Suprapubic skin (tissue), 4 donors: Measurements from ENCODE around the gene YLPM1.

ENCODE experiments used
- POLR2A ChIP-seq, 2 donors: fragments of 450-650 bp; IDR thresholded peaks; one replicate each; pipeline ENCODE4 v1.6.1; 2017; ENCODE audit warnings: antibody characterized with exemption in 2 of 2, mild to moderate bottlenecking in 2 of 2, moderate library complexity in 2 of 2
- POLR2AphosphoS5 ChIP-seq, 3 donors: sonication (generic); formaldehyde crosslinking; IDR thresholded peaks; one replicate each; pipeline ENCODE4 v1.6.1; 2017; ENCODE audit warnings: antibody characterized with exemption in 3 of 3
- TF ChIP-seq, protein P1 (sequence below), 2 donors: fragments of 200-600 bp in 1 of 2; fragments of 450-650 bp in 1 of 2; sonication (generic) in 1 of 2; IDR thresholded peaks; one replicate each; pipeline ENCODE4 v1.5.1; 2016 to 2019; ENCODE audit warnings: antibody characterized with exemption in 2 of 2, mild to moderate bottlenecking in 1 of 2, moderate library complexity in 1 of 2

DNA sequence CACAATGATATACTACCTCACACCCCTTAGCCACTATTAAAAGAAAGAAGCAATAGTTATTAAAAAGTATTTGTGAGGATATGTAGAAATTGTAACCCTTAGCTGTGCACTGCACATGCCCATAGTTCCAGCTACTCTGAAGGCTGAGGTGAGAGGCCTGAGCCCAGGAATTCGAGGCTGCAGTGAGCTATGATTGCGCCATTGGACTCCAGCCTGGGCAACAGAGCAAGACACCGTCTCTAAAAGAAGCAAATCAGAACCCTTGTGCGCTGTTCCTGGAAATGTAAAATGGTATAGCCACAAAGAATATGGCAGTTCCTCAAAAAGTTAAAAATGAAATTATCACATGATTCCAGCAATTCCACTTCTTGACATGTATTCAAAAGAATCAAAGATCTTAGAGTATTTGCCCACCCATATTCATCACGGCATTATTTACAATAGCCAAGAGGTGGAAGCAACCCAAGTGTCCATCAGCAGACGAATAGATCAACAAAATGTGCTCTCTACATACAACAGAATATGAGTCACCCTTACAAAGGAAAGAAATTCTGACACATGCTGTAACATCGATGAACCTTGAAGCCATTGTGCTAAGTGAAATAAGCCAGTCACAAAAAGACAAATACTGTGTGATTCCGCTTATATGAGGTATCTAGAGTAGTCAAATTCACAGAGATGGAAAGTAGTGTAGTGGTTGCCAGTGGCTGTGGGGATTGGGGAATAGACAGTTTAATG is 23.7 kb upstream of the YLPM1 start:
- TF ChIP-seq, protein P1, sequence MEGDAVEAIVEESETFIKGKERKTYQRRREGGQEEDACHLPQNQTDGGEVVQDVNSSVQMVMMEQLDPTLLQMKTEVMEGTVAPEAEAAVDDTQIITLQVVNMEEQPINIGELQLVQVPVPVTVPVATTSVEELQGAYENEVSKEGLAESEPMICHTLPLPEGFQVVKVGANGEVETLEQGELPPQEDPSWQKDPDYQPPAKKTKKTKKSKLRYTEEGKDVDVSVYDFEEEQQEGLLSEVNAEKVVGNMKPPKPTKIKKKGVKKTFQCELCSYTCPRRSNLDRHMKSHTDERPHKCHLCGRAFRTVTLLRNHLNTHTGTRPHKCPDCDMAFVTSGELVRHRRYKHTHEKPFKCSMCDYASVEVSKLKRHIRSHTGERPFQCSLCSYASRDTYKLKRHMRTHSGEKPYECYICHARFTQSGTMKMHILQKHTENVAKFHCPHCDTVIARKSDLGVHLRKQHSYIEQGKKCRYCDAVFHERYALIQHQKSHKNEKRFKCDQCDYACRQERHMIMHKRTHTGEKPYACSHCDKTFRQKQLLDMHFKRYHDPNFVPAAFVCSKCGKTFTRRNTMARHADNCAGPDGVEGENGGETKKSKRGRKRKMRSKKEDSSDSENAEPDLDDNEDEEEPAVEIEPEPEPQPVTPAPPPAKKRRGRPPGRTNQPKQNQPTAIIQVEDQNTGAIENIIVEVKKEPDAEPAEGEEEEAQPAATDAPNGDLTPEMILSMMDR (IDR thresholded peaks at IDR 0.05): no peak
- TF ChIP-seq POLR2A (IDR thresholded peaks at IDR 0.05) (no peak), POLR2AphosphoS5 (IDR thresholded peaks at IDR 0.05) (no peak)
